HCT116 (cell line): Measurements from ENCODE around the gene BARD1. TPM values are rescaled to one million over a fixed set of nuclear protein-coding genes. Genes with fewer than 3 reads are reported as not detected.

Experiments
- ATAC-seq: fragments of 200-7000 bp; cut with Tn5 transposase; 2 replicates; pipeline ENCODE4 v1.9.1; 2020; ENCODE audit warnings: mild to moderate bottlenecking, moderate library complexity
- BruUV-seq: library from RNA; stranded (reverse); fragments of 400-500 nt; replicated peaks from 2 replicates; lab custom pipeline; 2021; lab: Mats Ljungman, UMichigan
- CTCF ChIA-PET: fragments of 300-600 bp; sonication (Branson Sonifier 250); formaldehyde crosslinking; loops from one replicate; lab custom pipeline; 2021; ENCODE audit warnings: antibody characterized with exemption; lab: Charles Lee
- POLR2A ChIA-PET: fragments of 300-600, 350-600 bp; sonication (Branson Sonifier 250); formaldehyde crosslinking; loops from one replicate; lab custom pipeline; 2021; ENCODE audit warnings: antibody characterized with exemption; lab: Charles Lee
- RAD21 ChIA-PET, 2 experiments: fragments of 300-600 bp; sonication (Branson Sonifier 250); formaldehyde crosslinking; loops; one replicate each; lab custom pipeline; 2023; ENCODE audit warnings: low total read pairs in 2 of 2; ENCODE audit not compliant: uncharacterized antibody in 2 of 2, unreplicated experiment in 2 of 2, low non-redundant PET in 1 of 2; lab: Charles Lee
- DNase-seq: peaks from one replicate; pipeline ENCODE4 v3.0.0-alpha.2; 2010; ENCODE audit warnings: low read depth, low spot score
- H2AFZ ChIP-seq: fragments of 200-600 bp; shearing (Covaris generic), sonication (generic); 2 replicates; pipeline ENCODE4 v1.6.1; 2017; ENCODE audit warnings: low read depth, mixed run types, mixed read lengths, antibody characterized with exemption, low read length; ENCODE audit not compliant: poor library complexity, severe bottlenecking
- H3K27ac ChIP-seq: 2 replicates; pipeline ENCODE4 v1.5.1; 2012; ENCODE audit warnings: low read depth, low read length
- H3K27me3 ChIP-seq: fragments of 200-600 bp; sonication (generic); 2 replicates; pipeline ENCODE4 v1.6.1; 2016; ENCODE audit warnings: mixed run types, low read length, mixed read lengths; ENCODE audit not compliant: insufficient read depth
- H3K36me3 ChIP-seq, 2 experiments: fragments of 200-500 bp in 1 of 2; fragments of 200-600 bp in 1 of 2; sonication (Bioruptor generic) in 1 of 2; sonication (generic) in 1 of 2; 2 replicates each; pipeline versions ENCODE4 v1.5.1 to v1.6.1; 2014 to 2016; ENCODE audit warnings: low read length in 2 of 2, inconsistent platforms in 1 of 2, mixed read lengths in 1 of 2, mixed run types in 1 of 2; ENCODE audit not compliant: insufficient read depth in 2 of 2, control insufficient read depth in 1 of 2
- H3K4me1 ChIP-seq, 2 experiments: fragments of 200-600 bp in 1 of 2; sonication (generic) in 1 of 2; 2 replicates each; pipeline versions ENCODE4 v1.5.1 to v1.6.1; 2012 to 2017; ENCODE audit warnings: low read length in 2 of 2, inconsistent platforms in 1 of 2, mild to moderate bottlenecking in 1 of 2, mixed read lengths in 1 of 2, mixed run types in 1 of 2, moderate library complexity in 1 of 2; ENCODE audit not compliant: insufficient read depth in 2 of 2, control insufficient read depth in 1 of 2
- H3K4me2 ChIP-seq: fragments of 200-600 bp; sonication (generic); 2 replicates; pipeline ENCODE4 v1.6.1; 2017; ENCODE audit warnings: mixed run types, low read length, mixed read lengths
- H3K4me3 ChIP-seq, 2 experiments: fragments of 200-600 bp in 1 of 2; sonication (generic) in 1 of 2; replicated peaks in 1 of 2; 2 replicates each; pipeline ENCODE4 v1.5.1; 2011 to 2016; ENCODE audit warnings: low read length in 2 of 2, control low read depth in 1 of 2, low read depth in 1 of 2, mild to moderate bottlenecking in 1 of 2, mixed read lengths in 1 of 2, mixed run types in 1 of 2
- H3K79me2 ChIP-seq: fragments of 200-600 bp; sonication (generic); 2 replicates; pipeline ENCODE4 v1.6.1; 2017; ENCODE audit warnings: mild to moderate bottlenecking, mixed run types, low read length, moderate library complexity, mixed read lengths; ENCODE audit not compliant: insufficient read depth
- H3K9ac ChIP-seq: fragments of 200-600 bp; sonication (generic); 2 replicates; pipeline ENCODE4 v1.6.1; 2016; ENCODE audit warnings: low read length, mixed read lengths
- H3K9me2 ChIP-seq: fragments of 200-600 bp; sonication (generic), shearing (Covaris generic); 2 replicates; pipeline ENCODE4 v1.6.1; 2017; ENCODE audit warnings: mixed run types, mild to moderate bottlenecking, moderate library complexity; ENCODE audit not compliant: insufficient read depth
- H3K9me3 ChIP-seq, 2 experiments: fragments of 200-500 bp in 1 of 2; fragments of 200-600 bp in 1 of 2; sonication (Bioruptor generic) in 1 of 2; sonication (generic) in 1 of 2; 2 replicates each; pipeline ENCODE4 v1.6.1; 2014 to 2017; ENCODE audit warnings: low read length in 2 of 2, mixed read lengths in 2 of 2, inconsistent platforms in 1 of 2, low read depth in 1 of 2, mild to moderate bottlenecking in 1 of 2, mixed run types in 1 of 2, moderate library complexity in 1 of 2; ENCODE audit not compliant: control insufficient read depth in 1 of 2, insufficient read depth in 1 of 2
- H4K20me1 ChIP-seq: fragments of 200-600 bp; sonication (generic), shearing (Covaris generic); 2 replicates; pipeline ENCODE4 v1.6.1; 2017; ENCODE audit warnings: mixed run types, mild to moderate bottlenecking, moderate library complexity; ENCODE audit not compliant: insufficient read depth
- EGR1 ChIP-seq: IDR thresholded peaks from 2 replicates; pipeline ENCODE4 v1.6.1; 2012; ENCODE audit warnings: low read depth
- ELF1 ChIP-seq: IDR thresholded peaks from 2 replicates; pipeline ENCODE4 v1.6.1; 2012; ENCODE audit warnings: low read depth, borderline replicate concordance
- EZH2 ChIP-seq: fragments of 200-600 bp; sonication (generic); IDR thresholded peaks from 2 replicates; pipeline ENCODE4 v1.6.1; 2017; ENCODE audit warnings: antibody characterized with exemption, mixed run types
- EZH2phosphoT487 ChIP-seq: fragments of 200-600 bp; IDR thresholded peaks from 2 replicates; pipeline ENCODE4 v1.6.1; 2018; ENCODE audit warnings: antibody characterized with exemption, borderline replicate concordance
- FOSL1 ChIP-seq: IDR thresholded peaks from 2 replicates; pipeline ENCODE4 v1.6.1; 2012; ENCODE audit warnings: low read depth
- JUND ChIP-seq: IDR thresholded peaks from 2 replicates; pipeline ENCODE4 v1.6.1; 2012
- POLR2AphosphoS5 ChIP-seq: IDR thresholded peaks from 2 replicates; pipeline ENCODE4 v1.6.1; 2011; ENCODE audit warnings: mild to moderate bottlenecking, low read depth, low read length, moderate library complexity
- RAD21 ChIP-seq: IDR thresholded peaks from 2 replicates; pipeline ENCODE4 v1.6.1; 2012; ENCODE audit warnings: low read depth, mild to moderate bottlenecking
- SIN3A ChIP-seq: IDR thresholded peaks from 2 replicates; pipeline ENCODE4 v1.6.1; 2012; ENCODE audit warnings: low read depth
- SP1 ChIP-seq: IDR thresholded peaks from 2 replicates; pipeline ENCODE4 v1.6.1; 2012; ENCODE audit warnings: low read depth
- SRF ChIP-seq: IDR thresholded peaks from 2 replicates; pipeline ENCODE4 v1.6.1; 2012; ENCODE audit warnings: low read depth
- intact Hi-C: fragments of 100-400 bp; cut with micrococcal nuclease; formaldehyde crosslinking; loops from 2 replicates; pipeline ENCODE4 v1.10.0; 2022
- total RNA-seq: library from RNA; stranded (reverse); gene quantifications from one replicate; pipeline ENCODE4 v1.2.1, GENCODE V29; 2021; ENCODE audit not compliant: unreplicated experiment
- TF ChIP-seq, protein P1 (sequence below): IDR thresholded peaks from 2 replicates; pipeline ENCODE4 v1.6.1; 2012; ENCODE audit warnings: low read depth
- TF ChIP-seq, protein P2 (sequence below), 3 experiments: fragments of 200-600 bp in 1 of 3; sonication (generic) in 1 of 3; IDR thresholded peaks in 2 of 3; conservative IDR thresholded peaks in 1 of 3; 2 replicates each; pipeline ENCODE4 v1.5.1; 2012 to 2017; ENCODE audit warnings: low read depth in 2 of 3, low read length in 2 of 3, antibody characterized with exemption in 1 of 3, borderline replicate concordance in 1 of 3, control low read depth in 1 of 3, mild to moderate bottlenecking in 1 of 3, mixed read lengths in 1 of 3, mixed run types in 1 of 3, moderate library complexity in 1 of 3; ENCODE audit not compliant: insufficient read depth in 1 of 3
- TF ChIP-seq, protein P3 (sequence below): IDR thresholded peaks from 2 replicates; pipeline ENCODE4 v1.6.1; 2011; ENCODE audit warnings: mild to moderate bottlenecking, low read length, moderate library complexity; ENCODE audit not compliant: insufficient replicate concordance; ENCODE audit errors: extremely low read depth

Gene BARD1
- total RNA-seq, 1 experiment from 2014 or later, result 19.3 TPM

DNA sequence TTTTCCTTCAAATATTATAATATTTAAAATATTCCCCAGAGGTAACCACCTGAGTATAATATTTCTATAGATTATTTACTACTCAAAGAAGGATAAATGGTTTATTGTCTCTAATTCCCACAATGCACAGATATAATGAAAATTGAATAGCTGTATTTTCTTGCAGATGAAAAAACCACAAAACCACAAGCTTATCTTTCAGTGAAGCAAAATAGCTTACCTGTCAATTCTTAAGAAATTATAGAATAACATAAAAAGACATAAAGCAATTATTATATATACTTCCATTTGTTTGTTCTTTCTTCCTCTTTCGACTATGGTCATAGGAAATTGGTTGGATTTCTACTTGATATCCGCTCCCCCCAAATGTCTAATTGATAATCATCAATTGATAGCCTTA, 98.8 kb downstream of the BARD1 start (continued):
- TF ChIP-seq, protein P1, sequence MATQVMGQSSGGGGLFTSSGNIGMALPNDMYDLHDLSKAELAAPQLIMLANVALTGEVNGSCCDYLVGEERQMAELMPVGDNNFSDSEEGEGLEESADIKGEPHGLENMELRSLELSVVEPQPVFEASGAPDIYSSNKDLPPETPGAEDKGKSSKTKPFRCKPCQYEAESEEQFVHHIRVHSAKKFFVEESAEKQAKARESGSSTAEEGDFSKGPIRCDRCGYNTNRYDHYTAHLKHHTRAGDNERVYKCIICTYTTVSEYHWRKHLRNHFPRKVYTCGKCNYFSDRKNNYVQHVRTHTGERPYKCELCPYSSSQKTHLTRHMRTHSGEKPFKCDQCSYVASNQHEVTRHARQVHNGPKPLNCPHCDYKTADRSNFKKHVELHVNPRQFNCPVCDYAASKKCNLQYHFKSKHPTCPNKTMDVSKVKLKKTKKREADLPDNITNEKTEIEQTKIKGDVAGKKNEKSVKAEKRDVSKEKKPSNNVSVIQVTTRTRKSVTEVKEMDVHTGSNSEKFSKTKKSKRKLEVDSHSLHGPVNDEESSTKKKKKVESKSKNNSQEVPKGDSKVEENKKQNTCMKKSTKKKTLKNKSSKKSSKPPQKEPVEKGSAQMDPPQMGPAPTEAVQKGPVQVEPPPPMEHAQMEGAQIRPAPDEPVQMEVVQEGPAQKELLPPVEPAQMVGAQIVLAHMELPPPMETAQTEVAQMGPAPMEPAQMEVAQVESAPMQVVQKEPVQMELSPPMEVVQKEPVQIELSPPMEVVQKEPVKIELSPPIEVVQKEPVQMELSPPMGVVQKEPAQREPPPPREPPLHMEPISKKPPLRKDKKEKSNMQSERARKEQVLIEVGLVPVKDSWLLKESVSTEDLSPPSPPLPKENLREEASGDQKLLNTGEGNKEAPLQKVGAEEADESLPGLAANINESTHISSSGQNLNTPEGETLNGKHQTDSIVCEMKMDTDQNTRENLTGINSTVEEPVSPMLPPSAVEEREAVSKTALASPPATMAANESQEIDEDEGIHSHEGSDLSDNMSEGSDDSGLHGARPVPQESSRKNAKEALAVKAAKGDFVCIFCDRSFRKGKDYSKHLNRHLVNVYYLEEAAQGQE, result no peak
- TF ChIP-seq FOSL1 (no peak), EZH2 (no peak), EGR1 (no peak)

DNA sequence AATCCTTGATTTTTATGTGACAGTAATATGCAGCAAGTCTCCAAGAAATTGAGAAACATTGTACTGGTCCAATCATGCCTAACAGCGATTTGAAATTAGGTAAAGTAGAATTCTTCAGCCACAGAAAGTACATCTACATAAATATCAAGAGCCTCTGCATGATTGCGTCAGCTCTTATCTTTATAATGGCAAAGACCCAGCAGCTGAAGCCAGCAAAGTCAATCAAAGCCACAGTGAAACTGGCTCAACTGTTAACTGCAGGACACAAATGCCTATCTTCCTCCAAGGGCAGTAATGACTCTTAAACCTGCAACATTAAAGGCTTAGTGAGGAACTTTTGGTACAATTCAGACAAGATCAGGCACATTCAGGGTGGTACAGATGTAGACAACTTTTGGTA, 102.5 kb downstream of the BARD1 start:
- RAD21 ChIA-PET, result no interaction called here
- BruUV-seq, result no TSS peak
- no peaks in the 10 kb centered on the region; the same call in 1 of the 2 replicates for H3K9me2 ChIP-seq
- no peak overlapping the region for H3K27ac ChIP-seq
- CTCF ChIA-PET, result no interaction called here
- no peaks in the 10 kb centered on the region for H3K4me1 ChIP-seq
- H3K36me3 ChIP-seq, result no peaks in the 10 kb centered on the region
- DNase-seq, result no peak
- H3K9ac ChIP-seq, result no peak overlapping the region
- H3K9me3 ChIP-seq, result no peaks in the 10 kb centered on the region
- no peak overlapping the region for H3K4me2 ChIP-seq
- H2AFZ ChIP-seq, result no peak overlapping the region
- no peak overlapping the region for H3K4me3 ChIP-seq
- intact Hi-C loops, result no loop called here
- no peaks in the 10 kb centered on the region for H4K20me1 ChIP-seq
- no peak for ATAC-seq
- H3K79me2 ChIP-seq, result no peaks in the 10 kb centered on the region
- POLR2A ChIA-PET, result no interaction called here
- H3K27me3 ChIP-seq, result no peaks in the 10 kb centered on the region
- TF ChIP-seq EGR1 (no peak), EZH2 (no peak), RAD21 (no peak), SIN3A (no peak), POLR2AphosphoS5 (no peak), SP1 (no peak), JUND (no peak), ELF1 (no peak), EZH2phosphoT487 (no peak), SRF (no peak)
- TF ChIP-seq, protein P1, result no peak
- TF ChIP-seq, protein P2, sequence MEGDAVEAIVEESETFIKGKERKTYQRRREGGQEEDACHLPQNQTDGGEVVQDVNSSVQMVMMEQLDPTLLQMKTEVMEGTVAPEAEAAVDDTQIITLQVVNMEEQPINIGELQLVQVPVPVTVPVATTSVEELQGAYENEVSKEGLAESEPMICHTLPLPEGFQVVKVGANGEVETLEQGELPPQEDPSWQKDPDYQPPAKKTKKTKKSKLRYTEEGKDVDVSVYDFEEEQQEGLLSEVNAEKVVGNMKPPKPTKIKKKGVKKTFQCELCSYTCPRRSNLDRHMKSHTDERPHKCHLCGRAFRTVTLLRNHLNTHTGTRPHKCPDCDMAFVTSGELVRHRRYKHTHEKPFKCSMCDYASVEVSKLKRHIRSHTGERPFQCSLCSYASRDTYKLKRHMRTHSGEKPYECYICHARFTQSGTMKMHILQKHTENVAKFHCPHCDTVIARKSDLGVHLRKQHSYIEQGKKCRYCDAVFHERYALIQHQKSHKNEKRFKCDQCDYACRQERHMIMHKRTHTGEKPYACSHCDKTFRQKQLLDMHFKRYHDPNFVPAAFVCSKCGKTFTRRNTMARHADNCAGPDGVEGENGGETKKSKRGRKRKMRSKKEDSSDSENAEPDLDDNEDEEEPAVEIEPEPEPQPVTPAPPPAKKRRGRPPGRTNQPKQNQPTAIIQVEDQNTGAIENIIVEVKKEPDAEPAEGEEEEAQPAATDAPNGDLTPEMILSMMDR (IDR thresholded peaks at IDR 0.05 in 2 of 3, conservative IDR thresholded peaks at IDR 0.05 in 1 of 3; ENCODE audit: borderline replicate concordance in 1 of 3, insufficient read depth in 1 of 3, low read depth in 2 of 3, low read length in 2 of 3), result no peak
- TF ChIP-seq, protein P3, sequence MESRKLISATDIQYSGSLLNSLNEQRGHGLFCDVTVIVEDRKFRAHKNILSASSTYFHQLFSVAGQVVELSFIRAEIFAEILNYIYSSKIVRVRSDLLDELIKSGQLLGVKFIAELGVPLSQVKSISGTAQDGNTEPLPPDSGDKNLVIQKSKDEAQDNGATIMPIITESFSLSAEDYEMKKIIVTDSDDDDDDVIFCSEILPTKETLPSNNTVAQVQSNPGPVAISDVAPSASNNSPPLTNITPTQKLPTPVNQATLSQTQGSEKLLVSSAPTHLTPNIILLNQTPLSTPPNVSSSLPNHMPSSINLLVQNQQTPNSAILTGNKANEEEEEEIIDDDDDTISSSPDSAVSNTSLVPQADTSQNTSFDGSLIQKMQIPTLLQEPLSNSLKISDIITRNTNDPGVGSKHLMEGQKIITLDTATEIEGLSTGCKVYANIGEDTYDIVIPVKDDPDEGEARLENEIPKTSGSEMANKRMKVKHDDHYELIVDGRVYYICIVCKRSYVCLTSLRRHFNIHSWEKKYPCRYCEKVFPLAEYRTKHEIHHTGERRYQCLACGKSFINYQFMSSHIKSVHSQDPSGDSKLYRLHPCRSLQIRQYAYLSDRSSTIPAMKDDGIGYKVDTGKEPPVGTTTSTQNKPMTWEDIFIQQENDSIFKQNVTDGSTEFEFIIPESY, result no peak
